HG03378 (cell line): ENCODE data around the gene KLHL11.

ENCODE experiments used
- ATAC-seq: cut with Tn5 transposase; IDR thresholded peaks from one replicate; pipeline ENCODE4 v1.9.1; 2021; ENCODE audit warnings: mild to moderate bottlenecking, moderate library complexity; ENCODE audit not compliant: unreplicated experiment

KLHL11 gene, protein sequence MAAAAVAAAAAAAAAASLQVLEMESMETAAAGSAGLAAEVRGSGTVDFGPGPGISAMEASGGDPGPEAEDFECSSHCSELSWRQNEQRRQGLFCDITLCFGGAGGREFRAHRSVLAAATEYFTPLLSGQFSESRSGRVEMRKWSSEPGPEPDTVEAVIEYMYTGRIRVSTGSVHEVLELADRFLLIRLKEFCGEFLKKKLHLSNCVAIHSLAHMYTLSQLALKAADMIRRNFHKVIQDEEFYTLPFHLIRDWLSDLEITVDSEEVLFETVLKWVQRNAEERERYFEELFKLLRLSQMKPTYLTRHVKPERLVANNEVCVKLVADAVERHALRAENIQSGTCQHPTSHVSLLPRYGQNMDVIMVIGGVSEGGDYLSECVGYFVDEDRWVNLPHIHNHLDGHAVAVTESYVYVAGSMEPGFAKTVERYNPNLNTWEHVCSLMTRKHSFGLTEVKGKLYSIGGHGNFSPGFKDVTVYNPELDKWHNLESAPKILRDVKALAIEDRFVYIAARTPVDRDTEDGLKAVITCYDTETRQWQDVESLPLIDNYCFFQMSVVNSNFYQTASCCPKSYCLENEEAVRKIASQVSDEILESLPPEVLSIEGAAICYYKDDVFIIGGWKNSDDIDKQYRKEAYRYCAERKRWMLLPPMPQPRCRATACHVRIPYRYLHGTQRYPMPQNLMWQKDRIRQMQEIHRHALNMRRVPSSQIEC

GRCh38 chr17:41864836-41865595 lies at the start of gene KLHL11:
TSS of gene KLHL11 (minus strand) at chr17:41865423. CDS start at chr17:41865370, 53 bp downstream.
- ATAC-seq = peak; percentile 72

- no peak for ATAC-seq
Measured at GRCh38 chr17:41915020-41915419, 49.8 kb upstream of the KLHL11 start.

DNA sequence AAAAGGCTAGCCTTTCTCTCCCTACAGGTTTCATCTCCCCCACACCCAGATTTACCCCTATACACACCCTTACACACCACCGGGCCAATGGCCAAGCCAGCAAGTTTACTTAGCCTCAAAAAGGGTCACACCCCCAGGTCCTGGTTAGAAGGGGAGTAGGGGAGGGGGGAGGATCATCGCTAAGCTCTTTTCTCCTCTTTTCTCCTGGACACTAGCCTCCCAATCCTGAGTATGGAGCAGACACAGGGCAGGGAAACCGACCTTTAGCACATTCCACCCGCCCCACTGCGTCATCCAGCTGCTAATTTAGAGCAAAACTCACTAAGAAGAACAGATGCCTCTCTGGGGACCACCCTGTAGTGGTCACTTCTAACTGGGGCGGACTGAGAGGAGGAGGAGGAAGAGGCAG lies 49.1 kb upstream of the KLHL11 start:
- ATAC-seq = no peak

- no peak for ATAC-seq
Measured at GRCh38 chr17:41913798-41914197, 48.6 kb upstream of the KLHL11 start.

- ATAC-seq = no peak
Measured at GRCh38 chr17:41912925-41913324, 47.7 kb upstream of the KLHL11 start.

DNA sequence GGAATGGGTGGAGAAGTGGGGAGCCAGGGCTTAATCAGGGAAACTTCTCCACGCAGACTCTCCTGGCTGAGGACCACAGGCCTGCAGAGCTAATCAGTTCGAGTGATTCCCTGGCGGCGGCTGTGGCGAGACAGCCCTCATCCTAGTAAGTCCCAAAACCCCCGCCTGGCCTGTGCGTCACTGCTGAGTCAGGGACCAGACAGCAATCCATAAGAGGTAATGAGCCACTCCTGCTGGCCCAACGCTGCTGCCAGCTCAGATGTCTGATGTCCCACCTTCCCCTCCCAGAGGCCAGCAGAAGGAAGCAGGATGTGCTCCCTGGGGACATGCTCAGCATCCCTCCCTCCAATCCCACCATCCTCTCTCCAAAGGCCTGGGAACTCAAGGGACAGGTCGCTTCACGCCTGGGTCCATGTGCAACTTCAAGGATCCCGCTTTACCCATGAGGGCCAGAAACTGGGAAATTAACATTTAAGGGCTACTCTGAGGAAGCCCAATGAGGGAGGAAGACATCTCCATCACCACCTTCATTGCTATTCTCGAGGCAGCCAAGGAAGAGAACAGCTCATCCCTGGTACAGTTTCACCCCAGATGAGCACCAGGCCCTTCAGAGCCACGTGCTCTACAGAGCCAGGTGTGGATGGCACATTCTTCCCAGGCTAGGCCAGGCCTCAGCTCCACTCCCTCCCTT lies 45.6 kb upstream of the KLHL11 start:
- ATAC-seq = no peak

GRCh38 chr17:41909088-41909487 lies 43.9 kb upstream of the KLHL11 start:
- no peak for ATAC-seq

GRCh38 chr17:41907633-41908539 lies 42.7 kb upstream of the KLHL11 start:
- no peak for ATAC-seq

DNA sequence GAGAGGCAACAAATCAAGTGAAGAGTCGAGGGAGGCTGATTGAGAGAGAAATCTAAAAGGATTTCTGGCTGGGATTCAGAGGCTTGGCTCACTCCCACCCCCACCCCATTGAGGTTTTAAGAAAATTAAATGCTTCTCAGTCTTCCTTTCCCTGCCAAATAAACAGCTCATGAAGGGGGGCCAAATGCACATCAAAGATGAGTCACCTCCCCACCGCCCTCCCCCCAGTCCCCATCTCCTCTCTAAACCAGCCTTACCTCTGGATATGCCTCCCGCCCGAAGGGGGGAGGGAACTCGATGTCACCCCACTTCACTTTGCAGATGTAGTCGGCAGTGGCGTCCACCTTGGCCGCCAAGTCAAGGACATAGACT lies 41.9 kb upstream of the KLHL11 start:
- no peak for ATAC-seq

GRCh38 chr17:41906465-41907184 lies 41.4 kb upstream of the KLHL11 start:
- ATAC-seq = no peak

DNA sequence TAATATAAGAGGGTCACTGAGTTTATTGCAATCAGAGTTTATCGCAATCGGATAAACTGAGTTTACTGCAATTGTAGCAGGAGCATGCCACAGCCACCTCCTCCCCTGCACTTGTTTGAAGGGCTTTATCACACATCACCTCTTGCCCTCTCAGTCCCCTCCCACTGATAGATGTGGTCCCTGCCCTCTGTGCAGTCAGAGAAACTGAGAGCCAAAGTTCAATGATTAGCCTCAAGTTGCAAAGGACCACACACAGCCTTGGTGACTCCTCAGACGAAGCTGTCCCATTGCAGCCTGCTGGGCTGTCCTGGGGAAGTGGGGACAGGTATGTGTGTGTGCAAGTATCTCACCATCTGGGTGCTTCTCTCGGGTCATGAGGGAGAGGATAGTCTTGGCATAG lies 39.9 kb upstream of the KLHL11 start:
- no peak for ATAC-seq

DNA sequence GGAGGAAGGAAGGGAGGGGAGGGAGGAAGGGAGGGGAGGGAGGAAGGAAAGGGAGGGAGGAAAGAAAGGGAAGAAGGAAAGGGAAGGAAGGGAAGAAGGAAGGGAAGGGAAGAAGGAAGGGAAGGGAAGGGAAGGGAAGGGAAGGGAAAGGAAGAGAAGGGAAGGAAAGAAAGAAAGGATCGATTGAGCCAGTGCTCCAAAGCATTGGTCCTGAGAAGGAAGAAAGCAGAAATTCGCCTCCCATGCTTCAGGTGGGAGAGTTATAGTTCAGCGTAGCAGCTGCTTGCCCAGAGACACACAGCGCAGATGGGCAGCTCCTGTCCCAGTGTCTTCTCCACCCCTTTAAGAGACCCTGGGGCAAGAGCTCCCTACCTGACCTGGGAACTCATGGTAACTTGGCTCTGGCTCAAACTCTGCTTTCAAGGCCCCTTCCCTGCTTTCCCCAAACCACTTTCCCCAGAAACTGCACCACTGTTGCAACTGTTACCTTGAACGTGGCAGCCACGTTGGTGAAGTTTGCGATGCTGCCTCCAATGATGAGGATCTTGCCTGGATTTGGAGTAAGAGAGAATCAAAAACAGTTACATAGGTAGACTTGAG lies 39.1 kb upstream of the KLHL11 start:
- no peak for ATAC-seq

- no peak for ATAC-seq
Measured at GRCh38 chr17:41901646-41902045, 36.4 kb upstream of the KLHL11 start.

GRCh38 chr17:41896726-41897125 lies 31.5 kb upstream of the KLHL11 start:
- ATAC-seq = no peak

- no peak for ATAC-seq
Measured at GRCh38 chr17:41895617-41896016, 30.4 kb upstream of the KLHL11 start.

- ATAC-seq = no peak
Measured at GRCh38 chr17:41894791-41895331, 29.6 kb upstream of the KLHL11 start.

DNA sequence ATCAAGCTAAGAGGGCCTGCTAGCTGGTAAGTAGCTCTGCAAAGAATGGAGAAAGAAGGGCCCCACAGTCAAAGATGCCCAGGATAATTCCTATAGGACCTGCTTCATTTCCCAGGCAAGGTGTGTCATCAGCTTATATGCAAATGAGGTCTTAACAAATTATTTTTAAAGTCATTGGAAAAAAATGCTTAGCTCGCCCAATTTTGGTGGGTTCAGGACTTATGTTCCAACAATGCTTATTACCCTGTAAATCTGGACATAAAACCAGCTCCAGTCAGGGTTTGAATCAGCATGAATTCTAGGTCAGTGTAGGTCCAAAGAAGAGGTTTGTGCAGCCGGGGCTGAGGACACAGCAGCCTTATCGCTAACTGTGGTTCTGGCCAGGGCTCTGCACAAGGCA lies 28.2 kb upstream of the KLHL11 start:
- no peak for ATAC-seq

DNA sequence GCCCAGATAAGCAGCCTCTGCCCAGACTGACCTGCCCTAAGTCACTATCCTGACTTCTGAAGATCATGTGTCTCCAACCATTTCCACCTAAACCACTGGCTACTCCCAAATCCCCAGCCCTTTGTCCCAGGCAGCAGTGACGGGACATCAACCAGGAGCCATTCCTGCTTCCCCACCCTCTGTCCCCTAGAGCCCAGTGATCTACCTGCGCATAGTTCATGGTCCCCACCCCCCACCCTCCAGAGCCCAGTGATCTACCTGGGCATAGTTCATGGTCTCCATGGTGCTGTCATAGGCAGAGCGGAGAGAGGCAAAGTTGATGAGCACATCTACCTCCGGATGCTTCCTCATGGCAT lies 26.8 kb upstream of the KLHL11 start:
- no peak for ATAC-seq
